NCI-H2081 treated with DMSO at 0.1 percent for 48 hours (cell line): ENCODE measurements around the gene SEMA4G.

Experiments
- DNase-seq: peaks from one replicate; lab custom pipeline; 2025; lab: John Stamatoyannopoulos, UW

The SEMA4G gene

DNA sequence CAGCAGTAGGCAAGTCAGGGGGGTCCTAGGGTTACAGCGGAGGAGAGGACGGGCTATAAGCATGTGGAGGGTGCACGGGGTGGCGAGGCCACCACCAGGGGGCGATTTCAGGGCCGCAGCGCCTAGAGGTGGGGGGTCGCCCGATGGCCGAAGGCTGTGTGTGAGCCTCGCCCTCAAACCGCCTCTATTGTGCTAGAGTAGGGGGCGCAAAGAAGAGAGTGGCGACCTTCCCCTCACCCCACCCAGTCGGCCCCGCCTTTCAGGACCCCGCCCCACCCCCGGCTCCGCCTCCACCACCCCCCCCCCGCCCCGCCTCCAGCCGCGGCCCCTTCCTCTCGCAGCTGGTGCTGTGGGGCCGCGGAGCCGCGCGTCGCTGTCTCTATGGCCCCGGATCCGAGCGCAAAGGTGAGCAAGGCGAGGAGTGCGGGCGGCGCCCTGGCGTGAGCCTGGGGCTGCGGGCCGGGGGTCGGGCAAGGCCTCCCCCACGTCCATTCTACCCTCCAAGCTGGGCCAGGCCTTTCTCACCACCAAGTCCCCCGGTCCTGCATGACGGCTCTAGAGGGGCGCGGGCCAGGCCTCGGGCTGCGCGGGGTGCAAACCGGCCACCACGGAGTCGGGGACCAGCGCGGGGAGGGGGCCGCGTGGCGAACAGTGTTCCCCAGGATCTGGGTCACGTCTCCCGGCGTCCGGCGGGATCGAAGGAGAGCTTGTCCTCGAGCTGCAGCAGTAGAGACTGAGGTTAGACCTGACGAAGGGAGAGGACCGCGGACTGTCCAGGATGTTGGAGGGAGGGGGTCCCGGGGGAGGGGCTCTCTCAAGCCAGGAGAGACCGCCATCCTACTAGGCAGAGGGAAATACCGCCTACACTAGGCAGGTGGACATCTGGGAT, at the start of gene SEMA4G:
SEMA4G (plus strand) TSS at position 318 of the 889 bp plus-strand sequence. CDS start 3,409 bp downstream, outside the sequence.
- DNase-seq, result no peak

GRCh38 chr10:100923580-100923979, 45.7 kb upstream of the SEMA4G start:
- no peak for DNase-seq

DNA sequence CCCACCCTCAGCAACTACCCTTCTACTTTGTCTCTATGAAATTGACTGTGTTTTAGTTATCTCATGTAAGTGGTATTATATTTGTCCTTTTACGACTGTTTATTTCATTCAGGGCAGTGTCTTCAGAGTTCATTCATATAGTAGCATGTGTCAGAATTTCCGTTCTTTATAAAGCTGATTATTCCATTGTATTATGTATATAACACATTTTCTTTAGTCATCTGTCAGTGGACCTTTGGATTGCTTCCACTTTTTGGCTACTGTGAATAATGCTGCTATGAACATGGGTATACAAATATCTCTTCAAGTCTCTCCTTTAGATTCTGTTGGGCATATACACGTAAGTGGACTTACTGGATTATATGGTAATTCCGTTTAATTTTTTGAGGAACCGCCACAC, 42.0 kb upstream of the SEMA4G start:
- no peak for DNase-seq

GRCh38 chr10:100928039-100928438, 41.3 kb upstream of the SEMA4G start:
- DNase-seq, result no peak

DNA sequence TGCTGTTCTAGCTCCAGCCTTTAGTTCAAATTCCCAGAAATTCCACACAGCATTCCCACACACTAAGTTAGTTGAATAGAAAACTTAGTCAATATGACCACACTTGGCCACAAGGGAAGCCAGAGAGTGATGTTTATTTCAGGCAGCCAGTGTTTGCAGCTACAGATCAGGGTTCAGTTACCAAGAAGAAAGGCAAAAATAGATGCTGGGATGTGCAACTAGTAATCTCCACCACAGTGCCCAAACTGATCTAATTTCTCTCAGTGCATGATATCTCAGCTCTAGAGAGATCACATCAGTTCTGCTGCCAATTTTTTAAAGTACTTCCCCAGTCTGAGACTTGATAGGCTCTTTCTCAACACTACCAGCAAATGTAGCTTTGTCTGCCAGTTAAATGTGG, 38.9 kb upstream of the SEMA4G start:
- DNase-seq, result no peak

DNA sequence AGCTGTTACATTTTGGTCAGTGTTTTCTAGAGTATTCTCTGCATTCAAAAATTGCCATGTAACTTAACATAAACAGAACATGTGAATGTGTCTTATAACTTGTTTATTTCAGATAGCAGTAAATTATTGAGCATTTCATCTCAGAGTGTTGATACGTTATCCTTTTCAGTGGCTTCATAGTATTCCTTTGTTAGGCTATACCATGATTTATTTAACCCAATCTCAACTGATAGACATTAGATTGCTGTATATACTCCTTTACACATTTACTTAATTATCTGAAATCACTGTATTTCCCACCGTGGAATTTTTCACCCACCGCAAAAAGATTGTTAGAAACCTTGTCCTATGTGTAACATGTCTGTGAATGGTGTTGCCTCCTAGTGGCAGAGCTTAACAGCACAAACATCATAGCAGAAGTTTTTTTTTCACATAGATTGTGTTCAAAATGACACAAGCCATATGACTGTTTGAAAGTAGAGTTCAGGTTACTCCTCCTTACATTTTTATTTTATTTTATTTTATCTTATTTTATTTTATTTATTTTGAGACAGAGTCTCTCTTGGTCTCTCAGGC, 35.1 kb upstream of the SEMA4G start:
- no peak for DNase-seq

DNA sequence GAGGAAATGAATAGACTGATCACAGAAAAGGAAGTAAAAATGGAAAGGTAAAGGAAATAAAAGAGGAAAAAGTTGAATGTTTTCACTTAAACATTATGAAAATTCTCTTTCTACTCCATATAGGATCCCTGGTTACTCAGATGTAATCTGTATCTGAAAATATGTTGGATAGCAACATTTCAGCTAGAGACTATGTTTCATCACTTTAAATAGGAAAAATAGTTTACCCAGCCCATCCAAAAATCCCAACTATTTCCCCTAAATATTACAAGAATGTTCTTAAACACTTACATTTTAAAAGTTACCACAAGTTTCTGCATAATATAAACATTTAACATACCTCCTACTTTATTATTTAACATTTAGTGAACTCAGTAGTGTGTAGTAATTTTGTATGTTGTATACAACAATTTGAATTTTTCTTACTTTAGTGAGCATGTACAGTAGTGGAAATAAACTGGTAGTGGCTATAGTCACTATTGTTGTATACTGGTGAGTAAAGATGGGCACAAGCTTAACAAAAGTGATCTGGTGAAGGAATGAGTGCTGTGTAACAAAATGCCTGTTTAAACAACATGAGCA, 29.4 kb upstream of the SEMA4G start:
- DNase-seq, result no peak

GRCh38 chr10:100942229-100942628, 27.1 kb upstream of the SEMA4G start:
- DNase-seq, result no peak

DNA sequence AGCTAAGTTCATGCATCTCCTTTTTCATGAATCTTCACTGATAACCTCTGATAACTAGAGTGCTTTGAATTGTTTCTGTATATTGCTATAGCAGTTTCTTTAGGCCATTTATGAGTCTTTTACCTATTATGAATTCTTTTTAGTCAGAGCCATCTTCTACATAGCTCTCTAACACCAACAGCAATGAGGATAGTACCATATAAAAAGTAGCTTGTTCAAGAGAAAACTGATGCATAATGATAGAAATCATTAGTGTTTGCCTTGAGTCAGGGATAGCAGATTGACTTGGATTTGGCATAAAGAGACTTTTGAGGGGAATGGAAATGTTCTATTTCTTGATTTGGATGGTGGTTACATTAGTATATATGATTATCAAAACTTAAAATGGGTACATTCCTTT, 25.8 kb upstream of the SEMA4G start:
- DNase-seq, result no peak

GRCh38 chr10:100945754-100946153, 23.6 kb upstream of the SEMA4G start:
- DNase-seq, result no peak

DNA sequence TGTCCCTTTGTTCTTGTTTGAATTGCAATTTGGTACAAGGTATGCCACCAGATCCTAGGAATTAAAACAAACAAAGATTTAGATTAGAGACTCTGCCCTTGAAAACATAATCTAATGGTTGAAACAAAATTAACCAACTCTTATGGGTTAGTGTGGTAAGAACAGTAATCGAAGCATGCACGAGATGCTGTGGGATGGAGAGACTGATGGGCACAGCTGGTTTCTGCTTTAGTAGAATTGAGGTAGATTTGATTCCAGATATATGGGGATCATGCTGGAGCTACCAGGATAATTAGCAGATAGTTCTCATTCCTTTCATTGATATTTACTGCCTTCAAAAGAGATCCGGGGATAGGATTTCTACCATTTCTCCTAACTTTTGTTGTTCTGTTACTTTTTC, 20.4 kb upstream of the SEMA4G start:
- DNase-seq, result no peak

GRCh38 chr10:100960251-100960650, 9.1 kb upstream of the SEMA4G start:
- no peak for DNase-seq

- no peak for DNase-seq
Measured at GRCh38 chr10:100962351-100963080, 6.8 kb upstream of the SEMA4G start.

- DNase-seq, result no peak
Measured at GRCh38 chr10:100963826-100964225, 5.5 kb upstream of the SEMA4G start.

DNA sequence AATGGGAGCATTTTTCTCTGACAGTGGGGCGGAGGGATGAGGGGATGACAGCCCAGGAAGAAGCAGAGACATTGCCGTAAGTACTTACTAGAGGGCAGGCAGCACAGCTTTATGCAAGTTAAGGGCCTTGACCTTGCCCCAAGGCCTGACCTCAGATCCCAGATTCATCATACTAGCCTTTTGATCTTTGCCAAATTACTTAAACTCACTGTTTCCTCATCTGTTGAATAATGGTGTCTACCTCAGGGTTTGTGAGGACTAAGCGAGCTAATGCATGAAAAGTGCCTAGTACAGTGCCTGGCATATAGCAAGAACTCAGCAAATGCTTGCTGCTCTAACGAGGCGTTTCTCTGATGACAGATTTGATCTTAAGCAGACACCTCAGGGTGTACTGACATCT, 3.5 kb upstream of the SEMA4G start:
- DNase-seq, result no peak

DNA sequence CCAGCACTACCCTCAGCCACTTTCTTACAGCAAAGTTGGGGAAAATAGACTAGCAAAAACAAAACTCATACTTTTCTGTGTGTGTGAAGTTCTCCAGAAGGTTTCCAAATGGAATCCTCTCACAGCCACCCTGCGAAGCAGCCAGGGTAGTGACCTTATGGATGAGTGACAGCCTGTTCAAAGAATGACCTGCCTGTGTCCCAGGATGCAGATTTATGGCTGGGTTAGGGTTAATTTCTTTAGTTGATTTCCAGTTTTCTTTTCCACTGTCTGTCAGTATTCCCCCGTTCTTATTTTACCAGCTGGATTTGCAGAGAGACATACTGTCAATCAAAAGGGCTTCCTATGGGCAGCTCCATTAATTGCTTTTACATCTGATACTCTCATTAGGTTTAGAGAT, 2.4 kb upstream of the SEMA4G start:
- DNase-seq, result no peak

DNA sequence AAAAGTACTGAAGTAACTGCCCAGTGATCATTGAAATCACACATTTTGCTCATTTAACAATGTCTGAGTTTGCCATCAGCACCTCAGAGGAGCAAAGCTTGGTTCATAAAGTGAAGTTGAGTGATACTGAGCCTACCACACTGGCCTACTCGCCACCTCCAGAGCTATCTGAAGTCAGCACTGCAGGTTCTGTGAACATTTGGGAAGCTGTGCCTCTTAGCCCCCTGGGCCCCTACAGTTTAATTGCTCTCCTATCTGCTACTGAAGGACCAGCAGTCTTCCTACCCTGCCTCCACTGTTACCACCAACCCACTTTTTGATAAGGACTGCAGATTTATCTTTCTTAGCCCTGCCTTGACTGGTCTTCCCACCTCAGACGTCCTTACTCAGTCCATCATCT, 2.0 kb upstream of the SEMA4G start:
- no peak for DNase-seq

DNA sequence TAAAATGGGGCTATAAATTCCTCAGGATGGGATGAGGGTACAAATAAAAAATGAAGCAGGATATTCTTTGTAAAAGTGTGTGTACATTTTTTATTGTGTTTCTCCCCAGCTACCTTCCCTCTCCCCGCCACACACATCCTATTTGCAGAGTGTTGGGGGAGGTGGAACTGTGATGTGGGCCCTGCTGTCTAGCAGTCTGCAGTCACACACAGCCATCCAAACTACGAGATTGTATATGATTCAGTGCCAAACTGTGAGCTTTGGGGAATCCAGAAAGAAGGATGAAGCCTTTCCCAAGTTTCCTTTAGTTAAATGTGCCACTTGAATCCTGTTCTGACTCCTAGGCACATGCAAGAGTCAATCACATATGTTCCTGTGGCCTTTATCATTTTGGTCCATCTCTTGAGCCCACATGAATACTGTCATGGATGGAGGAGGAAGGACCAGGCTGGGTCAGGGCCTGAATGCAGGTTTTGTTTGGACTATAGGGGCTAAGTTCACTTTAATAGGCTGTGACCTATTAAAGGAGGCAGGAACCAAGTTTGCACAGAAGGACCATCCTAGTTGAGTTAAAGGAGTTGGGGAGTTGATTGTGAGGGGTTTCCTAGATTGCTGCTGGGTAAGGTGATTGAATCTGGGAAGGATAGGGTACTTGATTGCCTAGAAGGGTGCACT, 1.1 kb upstream of the SEMA4G start:
- no peak for DNase-seq

DNA sequence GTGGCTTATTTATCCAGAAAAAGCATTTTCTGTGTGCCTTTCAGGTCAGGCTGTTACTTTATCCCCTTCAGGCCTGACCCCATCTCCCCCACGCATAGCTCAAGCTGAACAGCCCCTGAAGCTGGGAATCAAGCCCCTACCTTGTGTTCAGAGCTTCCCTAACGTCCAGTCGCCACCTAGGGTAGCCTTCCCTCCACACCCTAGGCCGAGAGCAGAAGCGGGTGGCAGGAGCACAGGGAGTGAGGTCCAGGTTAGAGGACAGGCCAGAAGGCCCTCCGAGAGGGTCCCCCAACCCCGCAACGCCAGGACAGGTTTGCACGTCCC, 479 bp upstream of the SEMA4G start:
- no peak for DNase-seq

DNA sequence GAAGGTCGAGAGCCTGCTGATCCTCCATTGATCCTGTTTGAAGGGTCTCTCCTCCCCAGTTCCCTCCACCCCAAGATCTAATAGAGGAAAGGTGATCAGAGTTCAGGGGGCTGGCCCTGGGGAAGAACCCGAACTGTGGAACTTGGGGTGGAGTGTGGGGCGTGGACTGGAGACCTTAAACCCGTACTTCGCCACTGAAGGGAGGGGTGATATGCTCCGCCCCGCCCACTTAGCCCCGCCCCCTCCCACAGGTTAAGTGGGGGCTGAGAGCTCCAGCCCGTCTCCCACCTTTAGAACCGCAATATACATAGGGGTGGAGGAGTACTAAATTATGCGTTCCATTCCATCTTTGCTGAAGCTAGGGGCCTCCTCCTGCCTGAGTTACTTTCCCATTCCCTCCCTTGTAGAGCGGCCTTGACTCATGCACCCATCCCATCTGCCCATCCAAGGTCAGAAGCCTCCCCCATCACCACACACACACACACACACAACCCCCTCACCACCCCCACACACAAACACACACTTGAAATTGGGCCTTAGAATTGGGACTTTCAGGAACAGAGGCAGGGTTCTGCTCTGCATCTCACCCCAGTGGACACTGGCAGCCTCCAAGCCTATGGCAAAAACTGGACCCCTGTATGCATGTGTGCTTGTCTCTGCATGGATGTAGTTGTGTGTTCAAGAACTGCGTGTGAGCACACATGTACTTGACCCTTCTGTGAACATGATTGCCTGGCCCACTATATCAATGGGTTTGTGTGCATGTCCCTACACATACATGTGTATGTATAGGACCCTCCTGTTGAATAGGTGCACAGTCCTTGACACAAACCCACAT, 991 bp downstream of the SEMA4G start:
- DNase-seq, result no peak
